ENCODE measurements around the gene BTRC.

The BTRC gene

GRCh38 chr10:101485681-101486554 is 132.0 kb downstream of the BTRC start:
- ATAC-seq: no peak

GRCh38 chr10:101487399-101487798 is 133.4 kb downstream of the BTRC start:
- ATAC-seq: no peak

- ATAC-seq: no peak
These were observed 135.4 kb downstream of the BTRC start for GRCh38 chr10:101489355-101489754.

DNA sequence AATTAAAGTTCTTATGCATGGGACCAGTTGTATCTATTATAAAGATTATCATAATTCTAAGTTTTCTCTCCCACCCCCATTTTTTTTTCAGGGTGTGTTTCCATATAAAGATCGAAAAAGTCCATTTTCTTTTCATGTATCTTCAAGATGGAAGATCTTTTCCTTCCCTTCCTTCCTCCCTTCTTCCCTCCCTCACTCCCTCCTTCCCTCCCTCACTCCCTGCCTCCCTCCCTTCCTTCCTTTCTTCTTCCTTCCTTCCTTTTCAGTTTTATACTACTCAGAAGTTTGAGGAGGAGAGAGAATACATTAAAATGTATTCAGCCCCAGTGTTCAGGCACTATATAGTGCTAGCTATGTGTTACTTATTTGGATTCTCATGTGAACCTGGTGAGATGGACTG is 136.1 kb downstream of the BTRC start:
- no peak for ATAC-seq

DNA sequence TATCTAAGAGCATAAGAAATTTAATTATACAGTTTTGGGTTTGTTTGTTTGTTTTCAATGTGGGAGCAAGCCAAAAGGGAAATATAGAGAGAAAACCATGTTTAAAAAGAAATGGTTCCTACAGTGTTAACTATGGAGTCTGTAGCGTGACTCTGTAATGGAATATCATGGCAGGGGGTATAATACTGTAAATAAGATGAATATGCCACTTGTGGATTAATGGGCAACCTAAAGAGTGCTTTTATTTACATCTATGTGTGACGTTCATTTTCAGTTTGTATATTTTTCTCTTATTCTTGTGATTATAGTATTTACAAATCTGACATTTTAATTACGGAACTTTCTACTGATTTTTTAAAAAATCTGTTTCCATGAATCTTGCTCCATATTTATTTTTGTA is 138.2 kb downstream of the BTRC start:
- no peak for ATAC-seq

- ATAC-seq: no peak
These were observed 138.8 kb downstream of the BTRC start for GRCh38 chr10:101492814-101493213.

DNA sequence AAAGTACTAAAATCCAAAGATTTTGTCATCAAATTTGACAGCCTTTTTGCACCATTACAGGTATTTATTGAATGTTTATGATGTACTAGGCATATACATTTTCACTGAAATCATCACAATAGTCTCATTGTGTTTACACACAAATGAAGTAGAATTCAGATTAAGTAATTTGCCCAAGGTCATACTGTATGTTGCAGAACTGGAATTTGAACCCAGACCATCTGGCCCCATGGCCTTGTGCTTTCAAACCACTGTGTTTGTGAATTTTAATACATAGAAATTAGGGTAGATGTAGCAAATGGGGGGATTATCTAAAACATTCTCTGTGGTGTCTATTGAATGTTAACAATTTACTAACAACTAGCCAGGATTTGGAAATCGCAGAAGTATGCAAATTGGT is 139.3 kb downstream of the BTRC start:
- no peak for ATAC-seq

DNA sequence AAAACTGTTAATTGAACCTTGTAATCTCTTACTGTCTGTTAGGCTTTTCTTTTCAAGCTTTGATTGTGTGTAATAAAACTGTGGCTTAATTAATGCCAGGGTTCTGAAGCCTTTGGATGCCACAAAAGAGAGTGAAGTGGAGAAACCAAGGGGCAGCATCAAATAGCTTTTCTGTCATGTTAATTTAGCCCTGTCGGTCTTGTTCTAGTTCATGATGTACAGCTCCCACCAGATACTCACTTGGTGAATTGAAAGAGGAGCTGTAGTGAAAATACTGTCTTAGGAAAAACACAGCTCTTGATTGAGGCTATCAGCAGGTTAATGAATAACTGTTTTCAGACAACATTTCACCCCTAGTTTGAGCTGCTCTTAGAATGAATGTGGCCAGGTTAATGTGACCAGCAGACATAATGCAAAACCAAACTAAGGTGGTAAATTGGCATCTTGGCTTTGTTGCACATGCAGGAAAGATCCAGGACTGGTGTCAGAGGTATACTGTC is 139.9 kb downstream of the BTRC start:
- no peak for ATAC-seq

DNA sequence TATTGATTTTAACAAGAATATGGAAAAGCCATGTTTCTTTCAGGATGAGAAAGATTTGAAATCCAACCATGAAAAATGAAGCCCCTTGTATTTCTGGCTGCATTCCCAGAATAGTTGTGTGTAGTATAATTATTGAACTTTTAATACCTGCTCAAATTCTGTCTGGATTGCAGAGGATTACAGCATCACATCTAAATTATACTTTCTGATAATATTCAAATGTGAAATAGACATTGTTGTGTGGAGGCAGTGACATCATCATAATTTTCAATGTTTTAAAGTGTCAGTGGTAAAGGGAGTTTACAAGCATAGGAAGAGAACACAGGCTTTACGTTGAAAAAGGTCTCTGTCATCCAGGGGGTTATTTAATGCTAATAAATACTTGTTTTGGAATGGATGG is 140.7 kb downstream of the BTRC start:
- no peak for ATAC-seq

- no peak for ATAC-seq
These were observed 141.5 kb downstream of the BTRC start for GRCh38 chr10:101495324-101495925.

DNA sequence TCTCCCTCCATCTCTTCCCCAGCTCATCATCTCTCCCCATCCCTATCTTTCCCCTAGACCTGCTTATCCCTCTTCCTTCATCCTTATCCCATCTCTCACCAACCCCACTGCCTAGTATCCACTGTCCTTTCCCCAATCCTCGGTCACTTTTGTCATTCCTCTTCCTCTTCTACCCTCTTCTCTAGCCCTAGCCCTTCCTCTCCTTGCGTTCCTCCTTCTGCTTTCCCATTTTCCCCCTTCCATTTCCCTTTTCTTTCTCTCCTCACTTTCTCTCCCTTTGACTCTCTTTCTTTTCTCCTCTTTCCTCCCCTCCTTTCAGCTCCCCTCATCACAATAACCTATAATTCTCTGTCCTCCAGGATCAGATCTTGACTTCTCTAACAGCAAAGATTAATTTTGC is 150.5 kb downstream of the BTRC start:
- ATAC-seq: no peak

DNA sequence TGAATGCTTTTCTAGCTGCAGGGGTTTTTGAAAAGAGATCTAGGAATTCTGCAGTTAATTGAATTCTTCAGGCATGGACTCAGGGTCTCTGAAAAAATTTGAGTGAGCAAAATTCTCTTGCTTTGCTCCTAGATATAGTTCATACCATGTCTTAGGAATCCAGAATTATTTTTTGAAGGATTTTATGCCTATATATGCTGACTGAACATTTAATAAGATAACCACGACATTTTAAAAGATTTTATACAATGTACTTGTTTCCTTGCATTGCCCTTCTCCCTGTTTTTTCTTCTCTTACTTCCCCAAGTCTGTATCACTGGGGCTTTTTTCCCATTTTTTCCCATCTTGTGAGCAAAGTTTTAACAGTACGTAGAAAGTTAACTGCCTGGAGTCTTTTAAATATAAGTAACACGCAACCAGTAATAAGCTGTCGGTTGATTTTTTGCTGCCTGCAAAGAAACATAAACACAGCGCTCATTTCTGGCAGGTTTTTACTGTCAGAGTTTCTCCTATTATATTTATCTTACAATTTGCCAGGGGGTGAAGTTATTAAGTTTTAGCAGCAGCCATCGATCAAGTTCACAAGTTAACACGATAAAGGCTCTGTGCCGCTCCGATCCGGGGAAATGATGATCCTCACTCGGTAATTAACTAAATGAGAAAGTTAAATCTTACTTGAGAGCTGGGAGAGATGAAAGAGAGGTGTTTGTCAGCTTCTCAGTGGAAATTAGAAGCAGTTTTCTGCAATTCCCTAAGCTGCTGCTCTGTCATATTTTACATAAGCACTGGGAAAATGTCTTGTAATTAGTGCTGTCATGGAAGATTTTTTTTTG is 153.1 kb downstream of the BTRC start:
- ATAC-seq: no peak

DNA sequence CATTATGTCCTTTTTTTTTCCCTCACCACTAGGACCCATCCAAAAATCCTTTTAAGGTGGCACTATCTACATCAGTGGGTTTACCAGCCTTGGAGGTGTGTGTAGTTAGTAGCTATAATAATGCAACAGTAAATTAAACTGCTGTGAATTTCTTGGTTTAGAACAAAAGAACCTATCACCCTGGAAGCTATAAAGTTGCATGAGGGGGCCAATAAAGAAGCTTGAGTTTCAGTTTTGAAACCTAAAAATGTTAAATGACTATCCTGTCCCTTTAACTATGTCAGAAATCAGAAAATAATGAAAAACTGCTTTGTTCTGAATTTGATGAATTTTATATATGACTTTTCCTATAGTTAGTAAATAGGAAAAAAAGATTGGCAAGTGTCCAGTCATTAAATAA is 153.9 kb downstream of the BTRC start:
- ATAC-seq: no peak

GRCh38 chr10:101511938-101512337 is 158.0 kb downstream of the BTRC start:
- no peak for ATAC-seq

GRCh38 chr10:101512738-101513137 is 158.8 kb downstream of the BTRC start:
- no peak for ATAC-seq

- no peak for ATAC-seq
These were observed 159.8 kb downstream of the BTRC start for GRCh38 chr10:101513733-101514132.

GRCh38 chr10:101525848-101526247 is 171.9 kb downstream of the BTRC start:
- ATAC-seq: no peak

DNA sequence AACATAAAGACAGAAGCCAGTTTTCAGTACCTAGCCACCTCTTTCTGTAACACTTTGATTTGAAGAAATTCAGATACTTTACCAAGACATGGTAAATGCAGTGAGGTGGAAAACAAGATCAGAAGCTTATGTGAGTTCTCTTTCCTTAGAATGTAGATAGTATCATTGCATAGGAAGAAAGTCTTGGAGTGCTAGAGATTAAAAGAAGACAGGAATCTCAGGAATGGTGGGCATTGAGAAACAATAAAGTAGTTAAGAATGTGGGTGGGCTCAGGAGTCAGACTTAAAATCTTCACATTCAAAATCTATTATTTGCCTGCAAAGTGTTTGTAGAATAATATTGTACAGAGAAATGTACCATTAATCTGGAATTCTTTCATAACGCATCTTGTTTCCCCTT is 175.2 kb downstream of the BTRC start:
- no peak for ATAC-seq

- no peak for ATAC-seq
These were observed 176.0 kb downstream of the BTRC start for GRCh38 chr10:101529725-101530553.

DNA sequence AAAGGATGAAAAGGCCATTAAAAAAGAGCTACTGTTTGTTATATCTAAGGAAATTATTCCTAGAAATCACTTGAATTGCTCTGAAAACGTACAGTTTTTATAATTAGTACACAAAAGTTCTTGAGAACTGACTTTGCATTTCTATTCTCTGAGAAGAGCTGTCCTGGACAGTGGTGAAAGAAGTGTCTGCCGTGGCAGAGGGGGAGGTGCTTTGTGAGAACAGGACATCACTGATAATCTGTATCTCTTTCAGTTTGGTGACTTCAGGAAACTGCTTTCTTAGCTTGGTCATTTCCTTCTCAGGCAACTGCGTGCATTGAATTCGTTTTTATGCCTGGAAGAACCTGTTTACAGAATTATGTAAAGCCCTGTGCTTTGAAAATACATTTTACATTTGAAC is 182.0 kb downstream of the BTRC start:
- ATAC-seq: no peak

- peak in 1 of 2 donors; percentile 41 for ATAC-seq
These were observed 182.8 kb downstream of the BTRC start for GRCh38 chr10:101536800-101537199.

- no peak for ATAC-seq
These were observed 184.5 kb downstream of the BTRC start for GRCh38 chr10:101538446-101538845.

All from activated CD4-positive, CD25-positive, alpha-beta regulatory T cell treated with anti-CD3 and anti-CD28 coated beads, Interleukin-2, amount 50 U/mL, for 24 hours (primary cell).